ENCODE results near the gene RAB1A. TPM values are rescaled to one million over a fixed set of nuclear protein-coding genes. Genes with fewer than 3 reads are reported as not detected.
"Not testable (repeated sequence)": the region's sequence is repeated elsewhere in the genome, so short reads cannot be mapped to it uniquely, and the experiment has no call there.

RAB1A gene
- total RNA-seq, 1 experiment from 2014 or later, result 128 TPM

DNA sequence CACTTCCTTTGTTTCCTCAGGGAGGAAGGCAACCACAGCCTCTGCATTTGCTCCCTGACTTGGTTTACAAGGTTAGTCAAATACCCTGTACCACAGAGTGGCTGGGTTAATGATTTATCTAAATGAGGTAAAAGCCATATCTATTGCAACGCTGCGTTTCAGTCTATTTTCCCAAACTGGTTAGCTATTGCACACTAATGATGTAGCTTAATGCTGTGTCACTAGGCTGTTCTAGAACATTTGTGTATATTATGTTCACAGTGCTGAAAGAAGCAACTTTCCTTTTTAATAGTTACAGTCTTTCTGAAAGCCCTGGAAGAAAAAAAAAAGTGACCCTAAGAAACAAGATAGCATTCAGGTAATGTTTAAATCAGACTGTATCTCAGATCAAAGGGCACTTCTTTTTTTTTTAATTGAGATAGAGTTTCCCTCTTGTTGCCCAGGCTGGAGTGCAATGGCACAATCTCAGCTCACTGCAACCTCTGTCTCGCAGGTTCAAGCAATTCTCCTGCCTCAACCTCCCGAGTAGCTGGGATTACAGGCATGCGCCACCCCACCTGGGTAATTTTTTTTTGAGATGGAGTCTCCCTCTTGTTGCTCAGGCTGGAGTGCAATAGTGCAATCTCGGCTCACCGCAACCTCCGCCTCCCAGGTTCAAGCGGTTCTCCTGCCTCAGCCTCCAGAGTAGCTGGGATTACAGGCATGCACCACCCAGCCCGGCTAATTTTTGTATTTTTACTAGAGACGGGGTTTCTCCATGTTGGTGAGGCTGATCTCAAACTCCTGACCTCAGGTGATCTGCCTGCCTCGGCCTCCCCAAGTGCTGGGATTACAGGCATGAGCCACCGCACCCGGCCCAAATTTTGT lies 40.9 kb upstream of the RAB1A start:
- POLR2A ChIA-PET, result interaction anchor here (0.6 to 0.8 kb wide), 2 partner anchors 37 to 40 kb away, joined by 5 to 12 read pairs; no protein-coding TSS in a partner anchor
- BruUV-seq (replicated peaks); H3K9me3 ChIP-seq (ENCODE audit: control insufficient read depth, insufficient read depth, low read depth, low read length); H3K4me3 ChIP-seq (ENCODE audit: low read depth in 2 of 2, low read length in 2 of 2); in situ Hi-C loops (cut with HindIII; ENCODE audit: low pct_unique_long_range_greater_than_20kb, low sequenced_read_pairs); H3K36me3 ChIP-seq (ENCODE audit: control insufficient read depth, insufficient read depth, low read length); H3K27me3 ChIP-seq (ENCODE audit: control insufficient read depth, insufficient read depth, low read length); H3K27ac ChIP-seq (ENCODE audit: low read length); H3K4me1 ChIP-seq (ENCODE audit: control insufficient read depth, insufficient read depth, low read length); ATAC-seq; intact Hi-C loops (cut with micrococcal nuclease; ENCODE audit: unreplicated experiment); DNase-seq (ENCODE audit: low read depth, low spot score): not testable (repeated sequence)
- CTCF ChIA-PET, result interaction anchor here (0.6 to 0.7 kb wide), 3 partner anchors 46 to 86 kb away, joined by 3 to 6 read pairs (median 4); no protein-coding TSS in a partner anchor

DNA sequence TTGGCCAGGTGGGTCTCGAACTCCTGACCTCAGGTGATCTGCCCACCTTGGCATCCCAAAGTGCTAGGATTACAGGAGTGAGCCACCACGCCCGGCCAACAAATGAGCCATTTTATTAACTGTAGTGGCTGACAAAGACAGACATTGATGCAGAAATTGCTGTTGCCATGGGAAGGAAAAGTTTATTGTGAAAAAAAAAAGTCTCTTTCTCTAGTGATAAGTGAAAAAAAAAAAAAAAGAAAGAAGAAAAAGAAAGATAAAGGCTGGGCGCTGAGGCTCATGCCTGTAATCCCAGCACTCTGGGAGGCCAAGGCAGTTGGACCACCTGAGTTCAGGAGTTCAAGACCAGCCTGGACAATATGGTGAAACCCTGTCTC lies 39.8 kb upstream of the RAB1A start:
- no peaks in the 10 kb centered on the region for H3K27me3 ChIP-seq (ENCODE audit: control insufficient read depth, insufficient read depth, low read length)
- no peaks in the 10 kb centered on the region for H3K4me1 ChIP-seq (ENCODE audit: control insufficient read depth, insufficient read depth, low read length)
- no peaks in the 10 kb centered on the region for H3K36me3 ChIP-seq (ENCODE audit: control insufficient read depth, insufficient read depth, low read length)
- intact Hi-C loops (cut with micrococcal nuclease; ENCODE audit: unreplicated experiment), result loop anchor here (5.0 to 10.0 kb wide), 2 partner anchors 102 to 255 kb away; no protein-coding TSS in a partner anchor
- no peak overlapping the region for H3K4me3 ChIP-seq (ENCODE audit: low read depth in 2 of 2, low read length in 2 of 2)
- no peak overlapping the region for H3K27ac ChIP-seq (ENCODE audit: low read length)
- CTCF ChIA-PET, result interaction anchor here (0.6 to 1.5 kb wide), 6 partner anchors 43 to 520 kb away, joined by 3 to 8 read pairs (median 4); partner anchors contain the start of gene CEP68
- TF ChIP-seq CTCF (IDR thresholded peaks at IDR 0.05) (no peak), POLR2AphosphoS5 (IDR thresholded peaks at IDR 0.05; ENCODE audit: low read depth, low read length) (no peak), TCF7L2 (IDR thresholded peaks at IDR 0.05; ENCODE audit: low read depth, low read length) (no peak), SIN3A (IDR thresholded peaks at IDR 0.05; ENCODE audit: borderline replicate concordance, insufficient read depth, low read depth, low read length) (no peak)
- TF ChIP-seq, protein P1, sequence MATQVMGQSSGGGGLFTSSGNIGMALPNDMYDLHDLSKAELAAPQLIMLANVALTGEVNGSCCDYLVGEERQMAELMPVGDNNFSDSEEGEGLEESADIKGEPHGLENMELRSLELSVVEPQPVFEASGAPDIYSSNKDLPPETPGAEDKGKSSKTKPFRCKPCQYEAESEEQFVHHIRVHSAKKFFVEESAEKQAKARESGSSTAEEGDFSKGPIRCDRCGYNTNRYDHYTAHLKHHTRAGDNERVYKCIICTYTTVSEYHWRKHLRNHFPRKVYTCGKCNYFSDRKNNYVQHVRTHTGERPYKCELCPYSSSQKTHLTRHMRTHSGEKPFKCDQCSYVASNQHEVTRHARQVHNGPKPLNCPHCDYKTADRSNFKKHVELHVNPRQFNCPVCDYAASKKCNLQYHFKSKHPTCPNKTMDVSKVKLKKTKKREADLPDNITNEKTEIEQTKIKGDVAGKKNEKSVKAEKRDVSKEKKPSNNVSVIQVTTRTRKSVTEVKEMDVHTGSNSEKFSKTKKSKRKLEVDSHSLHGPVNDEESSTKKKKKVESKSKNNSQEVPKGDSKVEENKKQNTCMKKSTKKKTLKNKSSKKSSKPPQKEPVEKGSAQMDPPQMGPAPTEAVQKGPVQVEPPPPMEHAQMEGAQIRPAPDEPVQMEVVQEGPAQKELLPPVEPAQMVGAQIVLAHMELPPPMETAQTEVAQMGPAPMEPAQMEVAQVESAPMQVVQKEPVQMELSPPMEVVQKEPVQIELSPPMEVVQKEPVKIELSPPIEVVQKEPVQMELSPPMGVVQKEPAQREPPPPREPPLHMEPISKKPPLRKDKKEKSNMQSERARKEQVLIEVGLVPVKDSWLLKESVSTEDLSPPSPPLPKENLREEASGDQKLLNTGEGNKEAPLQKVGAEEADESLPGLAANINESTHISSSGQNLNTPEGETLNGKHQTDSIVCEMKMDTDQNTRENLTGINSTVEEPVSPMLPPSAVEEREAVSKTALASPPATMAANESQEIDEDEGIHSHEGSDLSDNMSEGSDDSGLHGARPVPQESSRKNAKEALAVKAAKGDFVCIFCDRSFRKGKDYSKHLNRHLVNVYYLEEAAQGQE (IDR thresholded peaks at IDR 0.05; ENCODE audit: insufficient read depth in 1 of 2, low read depth in 2 of 2, low read length in 1 of 2), result no peak
- in situ Hi-C loops (cut with HindIII; ENCODE audit: low pct_unique_long_range_greater_than_20kb, low sequenced_read_pairs), result no loop called here
- no peak for DNase-seq (ENCODE audit: low read depth, low spot score)
- BruUV-seq (replicated peaks), result no TSS peak
- POLR2A ChIA-PET, result interaction anchor here (0.5 kb wide), 1 partner anchor 58 kb away, joined by 3 read pairs; the partner anchor contains the start of gene ACTR2
- H3K9me3 ChIP-seq (ENCODE audit: control insufficient read depth, insufficient read depth, low read depth, low read length), result no peaks in the 10 kb centered on the region
- no peak for ATAC-seq

DNA sequence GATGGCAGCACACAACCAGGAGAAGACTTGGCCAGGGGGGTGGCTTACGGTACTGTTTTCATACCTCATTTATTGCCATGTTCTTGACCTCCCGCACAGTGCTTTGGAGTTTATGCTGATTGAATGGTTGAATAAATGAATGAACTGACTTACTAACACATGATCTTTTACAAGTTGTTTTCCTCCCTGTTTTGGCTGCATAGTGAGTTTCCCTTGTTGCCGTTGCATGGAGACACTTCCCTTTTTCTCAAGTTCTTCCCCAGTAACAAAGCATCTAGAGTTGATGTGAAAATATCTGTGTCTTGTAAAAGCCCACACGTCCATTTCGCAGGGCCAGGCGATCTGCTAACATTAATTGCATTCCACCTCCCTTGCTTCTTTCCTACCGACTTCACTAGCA lies 35.7 kb upstream of the RAB1A start:
- TF ChIP-seq POLR2AphosphoS5 (IDR thresholded peaks at IDR 0.05; ENCODE audit: low read depth, low read length) (no peak), CTCF (IDR thresholded peaks at IDR 0.05) (no peak), SIN3A (IDR thresholded peaks at IDR 0.05; ENCODE audit: borderline replicate concordance, insufficient read depth, low read depth, low read length) (no peak), TCF7L2 (IDR thresholded peaks at IDR 0.05; ENCODE audit: low read depth, low read length) (no peak)
- TF ChIP-seq, protein P1 (IDR thresholded peaks at IDR 0.05; ENCODE audit: insufficient read depth in 1 of 2, low read depth in 2 of 2, low read length in 1 of 2), result no peak
- DNase-seq (ENCODE audit: low read depth, low spot score) (no peak), ATAC-seq (no peak)
- in situ Hi-C loops (cut with HindIII; ENCODE audit: low pct_unique_long_range_greater_than_20kb, low sequenced_read_pairs), result no loop called here
- intact Hi-C loops (cut with micrococcal nuclease; ENCODE audit: unreplicated experiment), result loop anchor here (5.0 to 10.0 kb wide), 2 partner anchors 98 to 251 kb away; no protein-coding TSS in a partner anchor
- Histone ChIP-seq H3K4me3 (ENCODE audit: low read depth in 2 of 2, low read length in 2 of 2) (no peak overlapping the region), H3K4me1 (ENCODE audit: control insufficient read depth, insufficient read depth, low read length) (no peaks in the 10 kb centered on the region), H3K27me3 (ENCODE audit: control insufficient read depth, insufficient read depth, low read length) (no peaks in the 10 kb centered on the region), H3K9me3 (ENCODE audit: control insufficient read depth, insufficient read depth, low read depth, low read length) (no peaks in the 10 kb centered on the region), H3K36me3 (ENCODE audit: control insufficient read depth, insufficient read depth, low read length) (no peaks in the 10 kb centered on the region), H3K27ac (ENCODE audit: low read length) (no peak overlapping the region)
- BruUV-seq (replicated peaks), result no TSS peak
- CTCF ChIA-PET, result interaction anchor here (0.5 kb wide), 1 partner anchor 21 kb away, joined by 3 read pairs; no protein-coding TSS in a partner anchor
- POLR2A ChIA-PET, result no interaction called here

All from Panc1 (cell line).